CD4-positive, alpha-beta T cell (primary cell): ENCODE data around the gene TNFRSF21. TPM values are rescaled to one million over a fixed set of nuclear protein-coding genes. Genes with fewer than 3 reads are reported as not detected.

Experiments
- ATAC-seq: fragments of 200-7000 bp; cut with Tn5 transposase; one replicate; pipeline ENCODE4 v1.10.0; 2022; ENCODE audit warnings: mild to moderate bottlenecking; ENCODE audit not compliant: poor library complexity
- CTCF ChIA-PET: fragments of 350-600 bp; sonication (Branson Sonifier 250); formaldehyde crosslinking; loops from one replicate; lab custom pipeline; 2021; ENCODE audit warnings: antibody characterized with exemption, inconsistent platforms; lab: Charles Lee
- POLR2A ChIA-PET: fragments of 350-600 bp; sonication (Branson Sonifier 250); formaldehyde crosslinking; loops from one replicate; lab custom pipeline; 2021; ENCODE audit warnings: antibody characterized with exemption, inconsistent platforms; lab: Charles Lee
- DNase-seq, 14 experiments: peaks; one replicate each; pipeline ENCODE4 v3.0.0-alpha.2; 2013 to 2020; ENCODE audit warnings: mixed read lengths in 2 of 14
- H3K27ac ChIP-seq, 2 donors: one replicate each; pipeline versions ENCODE4 v1.5.1 to v1.7.0; 2013; ENCODE audit warnings: low read length in 2 of 2, low read depth in 1 of 2, mild to moderate bottlenecking in 1 of 2
- H3K27me3 ChIP-seq, 2 experiments: 1 replicate in 1 of 2; 2 replicates in 1 of 2; pipeline versions ENCODE4 v1.6.1 to v1.7.0; 2013; ENCODE audit warnings: low read length in 2 of 2, control low read depth in 1 of 2, mild to moderate bottlenecking in 1 of 2, moderate library complexity in 1 of 2; ENCODE audit not compliant: insufficient read depth in 2 of 2, control insufficient read depth in 1 of 2
- H3K36me3 ChIP-seq: one replicate; pipeline ENCODE4 v1.6.1; 2013; ENCODE audit warnings: low read length, control low read depth; ENCODE audit not compliant: insufficient read depth
- H3K4me1 ChIP-seq: one replicate; pipeline ENCODE4 v1.6.1; 2013; ENCODE audit warnings: low read length, control low read depth; ENCODE audit not compliant: insufficient read depth
- H3K4me3 ChIP-seq: one replicate; pipeline ENCODE4 v1.5.1; 2013; ENCODE audit warnings: mild to moderate bottlenecking, low read length, moderate library complexity
- H3K9me3 ChIP-seq, 2 experiments: 1 replicate in 1 of 2; 2 replicates in 1 of 2; pipeline versions ENCODE4 v1.6.1 to v1.7.0; 2013; ENCODE audit warnings: low read length in 2 of 2, mild to moderate bottlenecking in 2 of 2, control low read depth in 1 of 2, moderate library complexity in 1 of 2; ENCODE audit not compliant: control insufficient read depth in 1 of 2, insufficient read depth in 1 of 2
- H3K27ac Mint-ChIP-seq: one replicate; pipeline ENCODE4 v1.8.0; 2020; ENCODE audit warnings: mixed read lengths
- H3K27me3 Mint-ChIP-seq: one replicate; pipeline ENCODE4 v1.8.0; 2021; ENCODE audit warnings: mixed read lengths
- H3K36me3 Mint-ChIP-seq: one replicate; pipeline ENCODE4 v1.8.0; 2021; ENCODE audit warnings: low read depth, mixed read lengths
- H3K4me1 Mint-ChIP-seq: one replicate; pipeline ENCODE4 v1.8.0; 2021; ENCODE audit warnings: low read depth, mixed read lengths
- H3K4me3 Mint-ChIP-seq: one replicate; pipeline ENCODE4 v1.8.0; 2020; ENCODE audit warnings: mild to moderate bottlenecking, mixed read lengths
- H3K9me3 Mint-ChIP-seq: one replicate; pipeline ENCODE4 v1.8.0; 2020; ENCODE audit warnings: mixed read lengths
- CTCF ChIP-seq: fragments of 200-600 bp; IDR thresholded peaks from one replicate; pipeline ENCODE4 v1.8.0; 2022; ENCODE audit warnings: antibody characterized with exemption, mild to moderate bottlenecking
- intact Hi-C, 2 experiments: fragments of 100-400 bp; cut with DNase I in 1 of 2; cut with micrococcal nuclease in 1 of 2; formaldehyde crosslinking; loops; one replicate each; pipeline versions ENCODE4 v1.15.1 to v1.9.0; 2023 to 2025; cut with DNase I, micrococcal nuclease
- total RNA-seq, 174 experiments: library from RNA in 2 of 174; stranded (reverse) in 2 of 174; gene quantifications; one replicate each; pipeline ENCODE4 v1.2.3 and lab custom pipeline; 2021 to 2026

The TNFRSF21 gene
- total RNA-seq, 2 experiments from 2014 or later, result 0.92 to 0.96 TPM

- Histone ChIP-seq H3K27ac (no peak overlapping the region), H3K4me1 (peaks cover 8% of the 10 kb centered on the region), H3K36me3 (no peaks in the 10 kb centered on the region), H3K4me3 (no peak overlapping the region), H3K27me3 (no peaks in the 10 kb centered on the region), H3K9me3 (no peaks in the 10 kb centered on the region)
- POLR2A ChIA-PET, result no interaction called here
- CTCF ChIA-PET, result no interaction called here
- H3K36me3 Mint-ChIP-seq, result no peaks in the 10 kb centered on the region
- H3K4me3 Mint-ChIP-seq, result no peak overlapping the region
- peaks cover 57% of the 10 kb centered on the region for H3K4me1 Mint-ChIP-seq
- ATAC-seq (no peak), DNase-seq (no peak)
- H3K27me3 Mint-ChIP-seq, result no peaks in the 10 kb centered on the region
- no peak for TF ChIP-seq CTCF
- no peaks in the 10 kb centered on the region for H3K9me3 Mint-ChIP-seq
- peak overlapping the region; percentile 53 for H3K27ac Mint-ChIP-seq
- intact Hi-C loops, result no loop called here
Observed at GRCh38 chr6:47246551-47246950, 63.2 kb downstream of the TNFRSF21 start.

- Mint-ChIP-seq H3K9me3 (no peaks in the 10 kb centered on the region), H3K36me3 (no peaks in the 10 kb centered on the region), H3K4me3 (no peak overlapping the region), H3K27ac (peak overlapping the region; percentile 53), H3K4me1 (peaks cover 57% of the 10 kb centered on the region), H3K27me3 (no peaks in the 10 kb centered on the region)
- peaks cover 8% of the 10 kb centered on the region for H3K4me1 ChIP-seq
- TF ChIP-seq CTCF, result no peak
- no peaks in the 10 kb centered on the region for H3K9me3 ChIP-seq
- POLR2A ChIA-PET, result no interaction called here
- DNase-seq, result peak in 2 of 14 experiments; percentile 11 to 28
- no peak overlapping the region for H3K27ac ChIP-seq
- no peaks in the 10 kb centered on the region for H3K27me3 ChIP-seq
- no peak for ATAC-seq
- CTCF ChIA-PET, result no interaction called here
- H3K36me3 ChIP-seq, result no peaks in the 10 kb centered on the region
- intact Hi-C loops, result no loop called here
- no peak overlapping the region for H3K4me3 ChIP-seq
Observed at GRCh38 chr6:47245745-47246371, 63.8 kb downstream of the TNFRSF21 start.

GRCh38 chr6:47242483-47243386 lies 67.0 kb downstream of the TNFRSF21 start:
- DNase-seq, result peak; percentile 18 to 81 (median 64)
- Histone ChIP-seq H3K27me3 (no peaks in the 10 kb centered on the region), H3K27ac (no peak overlapping the region), H3K4me3 (no peak overlapping the region), H3K9me3 (no peaks in the 10 kb centered on the region), H3K36me3 (no peaks in the 10 kb centered on the region), H3K4me1 (peaks cover 8% of the 10 kb centered on the region)
- ChIA-PET POLR2A (interaction anchor here (0.7 kb wide), 1 partner anchor 9 kb away, joined by 4 read pairs; no protein-coding TSS in a partner anchor), CTCF (no interaction called here)
- Mint-ChIP-seq H3K4me3 (no peak overlapping the region), H3K27ac (peak overlapping the region; percentile 60), H3K36me3 (no peaks in the 10 kb centered on the region), H3K4me1 (peaks cover 57% of the 10 kb centered on the region), H3K9me3 (no peaks in the 10 kb centered on the region), H3K27me3 (no peaks in the 10 kb centered on the region)
- intact Hi-C loops, result no loop called here
- ATAC-seq, result peak; percentile 95
- TF ChIP-seq CTCF, result no peak
